Suprapubic skin (tissue), 4 donors: ENCODE data around the gene MMP13. TPM values are rescaled to one million over a fixed set of nuclear protein-coding genes. Genes with fewer than 3 reads are reported as not detected.
"Not testable (repeated sequence)": the region's sequence is repeated elsewhere in the genome, so short reads cannot be mapped to it uniquely, and the experiment has no call there.

Source experiments
- DNase-seq, 2 donors: peaks; one replicate each; pipeline ENCODE4 v3.0.0-alpha.2; 2019; ENCODE audit warnings: low spot score in 2 of 2
- H3K27ac ChIP-seq: fragments of 200-600 bp; sonication (generic); one replicate; pipeline ENCODE4 v1.5.1; 2019
- H3K27me3 ChIP-seq: fragments of 200-600 bp; sonication (generic); one replicate; pipeline ENCODE4 v1.5.1; 2019
- H3K36me3 ChIP-seq: fragments of 200-600 bp; sonication (generic); one replicate; pipeline ENCODE4 v1.5.1; 2019
- H3K4me1 ChIP-seq: fragments of 200-600 bp; sonication (generic); one replicate; pipeline ENCODE4 v1.5.1; 2019
- H3K4me3 ChIP-seq: fragments of 200-600 bp; sonication (generic); one replicate; pipeline ENCODE4 v1.5.1; 2019; ENCODE audit warnings: mild to moderate bottlenecking
- H3K9me3 ChIP-seq: fragments of 200-600 bp; sonication (generic); one replicate; pipeline ENCODE4 v1.5.1; 2019
- EP300 ChIP-seq: sonication (generic); formaldehyde crosslinking; IDR thresholded peaks from one replicate; pipeline ENCODE4 v1.6.1; 2017; ENCODE audit warnings: antibody characterized with exemption
- POLR2A ChIP-seq, 2 donors: fragments of 450-650 bp; IDR thresholded peaks; one replicate each; pipeline ENCODE4 v1.6.1; 2017; ENCODE audit warnings: antibody characterized with exemption in 2 of 2, mild to moderate bottlenecking in 2 of 2, moderate library complexity in 2 of 2
- POLR2AphosphoS5 ChIP-seq, 3 donors: sonication (generic); formaldehyde crosslinking; IDR thresholded peaks; one replicate each; pipeline ENCODE4 v1.6.1; 2017; ENCODE audit warnings: antibody characterized with exemption in 3 of 3
- WGBS: methylation state at CpG from one replicate; pipeline ENCODE4 v1.1.5; 2018; 5-methylcytosine and 5-hydroxymethylcytosine counted together
- total RNA-seq, 4 donors: library from RNA; depleted of rRNA; stranded (reverse); fragments of >200 nt; gene quantifications; one replicate each; pipeline ENCODE4 v1.1.0, GENCODE V29; 2016
- TF ChIP-seq, protein P1 (sequence below), 2 donors: fragments of 200-600 bp in 1 of 2; fragments of 450-650 bp in 1 of 2; sonication (generic) in 1 of 2; IDR thresholded peaks; one replicate each; pipeline ENCODE4 v1.5.1; 2016 to 2019; ENCODE audit warnings: antibody characterized with exemption in 2 of 2, mild to moderate bottlenecking in 1 of 2, moderate library complexity in 1 of 2

Gene MMP13
- 1 to 10 TPM in 1 of 4 donors, under 1 TPM in 1, not detected in 2; 0.72 to 3.3 TPM for total RNA-seq

DNA sequence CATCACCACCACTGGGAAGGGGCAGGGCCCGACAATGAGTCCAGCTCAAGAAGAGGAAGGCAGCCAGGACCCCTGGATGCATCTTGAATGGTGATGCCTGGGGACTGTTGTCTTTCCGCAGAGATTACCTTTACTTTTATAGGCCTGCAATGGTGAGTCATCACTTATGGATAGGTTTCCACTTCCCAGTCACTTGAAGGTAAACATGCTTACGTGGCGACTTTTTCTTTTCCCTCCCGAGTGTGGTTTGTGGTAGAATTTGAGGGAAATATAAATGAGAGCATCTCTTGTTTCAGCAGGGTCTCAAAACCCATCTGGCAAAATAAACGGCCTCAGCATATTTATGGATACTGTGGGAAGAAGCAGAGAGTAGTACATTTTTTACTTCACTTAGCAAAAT, at the start of gene MMP13:
Gene MMP13 (minus strand): TSS at position 109 of the 400 bp plus-strand sequence. CDS start 27 bp downstream, at position 82.
- H3K27me3 ChIP-seq: no peaks in the 10 kb centered on the region
- H3K9me3 ChIP-seq: no peaks in the 10 kb centered on the region
- H3K4me3 ChIP-seq: no peak within 1 kb of the TSS
- WGBS: 80% methylated on average over 6 of the region's 6 CpGs
- no peak for DNase-seq
- TF ChIP-seq POLR2AphosphoS5 (IDR thresholded peaks at IDR 0.05): no peak
- TF ChIP-seq, protein P1, sequence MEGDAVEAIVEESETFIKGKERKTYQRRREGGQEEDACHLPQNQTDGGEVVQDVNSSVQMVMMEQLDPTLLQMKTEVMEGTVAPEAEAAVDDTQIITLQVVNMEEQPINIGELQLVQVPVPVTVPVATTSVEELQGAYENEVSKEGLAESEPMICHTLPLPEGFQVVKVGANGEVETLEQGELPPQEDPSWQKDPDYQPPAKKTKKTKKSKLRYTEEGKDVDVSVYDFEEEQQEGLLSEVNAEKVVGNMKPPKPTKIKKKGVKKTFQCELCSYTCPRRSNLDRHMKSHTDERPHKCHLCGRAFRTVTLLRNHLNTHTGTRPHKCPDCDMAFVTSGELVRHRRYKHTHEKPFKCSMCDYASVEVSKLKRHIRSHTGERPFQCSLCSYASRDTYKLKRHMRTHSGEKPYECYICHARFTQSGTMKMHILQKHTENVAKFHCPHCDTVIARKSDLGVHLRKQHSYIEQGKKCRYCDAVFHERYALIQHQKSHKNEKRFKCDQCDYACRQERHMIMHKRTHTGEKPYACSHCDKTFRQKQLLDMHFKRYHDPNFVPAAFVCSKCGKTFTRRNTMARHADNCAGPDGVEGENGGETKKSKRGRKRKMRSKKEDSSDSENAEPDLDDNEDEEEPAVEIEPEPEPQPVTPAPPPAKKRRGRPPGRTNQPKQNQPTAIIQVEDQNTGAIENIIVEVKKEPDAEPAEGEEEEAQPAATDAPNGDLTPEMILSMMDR (IDR thresholded peaks at IDR 0.05): no peak
- TF ChIP-seq POLR2A (IDR thresholded peaks at IDR 0.05): no peak
- no peak for TF ChIP-seq EP300
- no peak within 1 kb of the TSS for H3K27ac ChIP-seq
- H3K4me1 ChIP-seq: no peaks in the 10 kb centered on the region
- H3K36me3 ChIP-seq: no peaks in the 10 kb centered on the region

DNA sequence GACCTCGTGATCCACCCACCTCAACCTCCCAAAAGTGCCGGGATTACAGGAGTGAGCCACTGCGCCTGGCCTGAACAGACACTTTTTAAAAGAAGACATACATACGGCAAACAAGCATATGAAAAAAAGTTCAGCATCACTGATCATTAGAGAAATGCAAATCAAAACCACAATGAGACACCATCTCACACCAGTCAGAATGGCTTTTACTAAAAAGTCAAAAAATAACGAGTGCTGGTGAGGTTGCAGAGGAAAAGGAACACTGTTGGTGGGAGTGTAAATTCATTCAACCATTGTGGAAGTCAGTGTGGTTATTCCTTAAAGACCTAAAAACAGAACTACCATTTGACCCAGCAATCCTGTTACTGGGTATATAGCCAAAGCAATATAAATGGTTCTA, 48.7 kb upstream of the MMP13 start:
- H3K36me3 ChIP-seq, H3K4me3 ChIP-seq, DNase-seq, H3K9me3 ChIP-seq, H3K4me1 ChIP-seq, H3K27ac ChIP-seq, H3K27me3 ChIP-seq: not testable (repeated sequence)
- WGBS: 97% methylated on average over 5 of the region's 5 CpGs

DNA sequence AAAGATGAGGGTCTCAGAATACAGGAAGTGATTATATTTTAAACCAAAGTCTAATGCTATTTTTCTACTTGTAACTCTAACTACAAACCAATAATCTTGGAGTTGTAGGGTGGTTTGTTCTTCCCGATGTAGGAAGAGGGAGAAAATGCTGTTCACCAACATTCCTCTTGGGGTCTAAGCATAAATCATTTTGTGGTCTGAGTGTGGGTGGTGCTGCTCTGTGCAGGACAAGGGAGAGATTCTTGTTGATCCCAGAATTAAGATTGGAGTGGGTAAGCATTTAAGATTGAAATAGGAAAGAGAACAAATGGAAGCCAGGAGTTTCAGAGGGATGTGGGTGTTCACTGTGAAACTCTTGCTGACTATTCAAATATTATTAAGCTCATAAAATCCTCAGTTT, 38.6 kb upstream of the MMP13 start:
- no peak overlapping the region for H3K4me3 ChIP-seq
- TF ChIP-seq, protein P1 (IDR thresholded peaks at IDR 0.05): no peak
- TF ChIP-seq POLR2A (IDR thresholded peaks at IDR 0.05) (no peak), EP300 (no peak), POLR2AphosphoS5 (IDR thresholded peaks at IDR 0.05) (no peak)
- 19% methylated on average over 1 of the region's 1 CpG for WGBS

DNA sequence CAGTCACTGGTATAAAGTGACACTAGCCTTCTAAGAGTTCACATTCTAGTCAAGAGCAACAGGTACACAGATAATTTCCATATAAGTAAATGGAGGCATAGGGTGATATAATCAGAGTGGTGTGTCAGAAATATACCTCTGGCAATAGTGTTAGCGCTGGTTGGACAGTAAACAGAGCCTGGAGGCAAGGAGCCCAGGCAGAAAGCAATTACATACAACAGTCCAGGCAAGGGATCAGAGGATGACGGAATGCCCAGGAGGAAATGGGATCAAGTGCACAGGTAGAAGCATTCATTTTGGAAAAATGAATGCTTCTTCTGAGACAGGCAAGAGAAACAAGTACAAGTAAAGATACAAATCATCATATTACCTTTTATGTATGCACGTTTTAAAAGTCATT, 36.2 kb upstream of the MMP13 start:
- Histone ChIP-seq H3K27ac (no peak overlapping the region), H3K27me3 (no peaks in the 10 kb centered on the region), H3K4me3 (no peak overlapping the region), H3K36me3 (no peaks in the 10 kb centered on the region), H3K9me3 (no peaks in the 10 kb centered on the region), H3K4me1 (no peaks in the 10 kb centered on the region)
- TF ChIP-seq EP300: no peak
- TF ChIP-seq, protein P1 (IDR thresholded peaks at IDR 0.05): no peak
- TF ChIP-seq POLR2A (IDR thresholded peaks at IDR 0.05): no peak
- no peak for TF ChIP-seq POLR2AphosphoS5 (IDR thresholded peaks at IDR 0.05)
- WGBS: 43% methylated on average over 3 of the region's 3 CpGs
- no peak for DNase-seq

More for the DNA sequence above, 38.6 kb upstream of the MMP13 start:
- Histone ChIP-seq H3K9me3 (no peaks in the 10 kb centered on the region), H3K36me3 (no peaks in the 10 kb centered on the region), H3K27ac (no peak overlapping the region), H3K27me3 (no peaks in the 10 kb centered on the region), H3K4me1 (no peaks in the 10 kb centered on the region)
- DNase-seq: no peak

DNA sequence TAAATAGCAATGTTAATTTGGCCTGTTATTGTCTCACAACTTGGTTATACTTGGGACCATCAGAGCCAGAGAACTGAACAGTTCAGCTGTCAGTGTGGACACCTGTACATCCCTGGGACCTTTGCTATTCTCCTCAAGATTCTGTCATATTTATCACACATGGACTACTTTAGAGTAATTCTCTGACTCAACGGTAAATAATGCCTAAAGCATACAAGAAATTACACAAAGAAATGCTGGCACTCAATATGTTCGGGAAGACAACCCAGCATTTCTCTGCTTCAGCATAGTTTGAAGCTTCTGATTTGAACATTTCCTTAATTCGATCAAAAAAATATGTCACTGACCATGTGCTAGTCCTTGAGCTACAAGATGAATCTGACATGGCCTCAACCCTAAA, 34.6 kb upstream of the MMP13 start:
- H3K4me1 ChIP-seq: no peaks in the 10 kb centered on the region
- no peaks in the 10 kb centered on the region for H3K27me3 ChIP-seq
- DNase-seq: no peak
- TF ChIP-seq POLR2A (IDR thresholded peaks at IDR 0.05) (no peak), EP300 (no peak), POLR2AphosphoS5 (IDR thresholded peaks at IDR 0.05) (no peak)
- TF ChIP-seq, protein P1 (IDR thresholded peaks at IDR 0.05): no peak
- no peaks in the 10 kb centered on the region for H3K36me3 ChIP-seq
- 82% methylated on average over 3 of the region's 3 CpGs for WGBS
- no peak overlapping the region for H3K27ac ChIP-seq
- H3K9me3 ChIP-seq: no peaks in the 10 kb centered on the region
- H3K4me3 ChIP-seq: no peak overlapping the region

DNA sequence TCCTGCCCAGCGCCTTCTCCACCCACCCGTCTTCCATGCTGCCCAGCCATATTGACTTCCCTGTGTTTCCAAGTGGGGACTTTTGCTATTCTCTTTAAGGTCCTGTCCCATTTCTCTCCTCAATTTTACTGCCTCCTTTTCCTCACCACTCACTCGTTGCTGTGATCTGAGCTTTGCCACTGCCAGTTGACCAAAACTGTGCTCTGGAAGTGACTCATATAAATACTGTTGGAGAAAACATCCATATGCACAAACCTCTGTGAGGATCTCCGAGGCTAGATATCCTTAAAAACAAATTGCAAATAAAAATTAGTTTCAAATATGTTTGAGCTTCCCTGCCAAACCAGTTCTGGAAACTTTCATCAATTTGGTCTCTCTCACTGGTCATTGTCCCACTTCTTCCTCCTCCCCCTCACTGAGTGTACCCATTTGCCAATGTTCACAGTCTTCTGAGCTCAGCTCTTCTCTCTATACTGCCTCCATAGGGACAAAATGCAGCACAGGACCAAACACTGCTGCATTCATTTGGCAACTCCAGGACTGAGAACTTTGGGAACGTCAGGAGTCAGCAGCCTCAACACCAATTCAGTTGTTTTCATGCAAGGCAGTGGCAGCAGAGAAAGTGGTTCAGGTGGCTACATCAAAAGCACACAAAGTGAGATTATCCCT, 34.0 kb upstream of the MMP13 start:
- H3K4me3 ChIP-seq: no peak overlapping the region
- 87% methylated on average over 5 of the region's 5 CpGs for WGBS

More for the DNA sequence above, 34.0 kb upstream of the MMP13 start:
- no peaks in the 10 kb centered on the region for H3K27me3 ChIP-seq
- no peaks in the 10 kb centered on the region for H3K4me1 ChIP-seq
- DNase-seq: no peak
- TF ChIP-seq POLR2A (IDR thresholded peaks at IDR 0.05): no peak
- no peak for TF ChIP-seq EP300
- TF ChIP-seq POLR2AphosphoS5 (IDR thresholded peaks at IDR 0.05): no peak
- TF ChIP-seq, protein P1 (IDR thresholded peaks at IDR 0.05): no peak
- H3K36me3 ChIP-seq: no peaks in the 10 kb centered on the region
- H3K9me3 ChIP-seq: no peaks in the 10 kb centered on the region
- H3K27ac ChIP-seq: no peak overlapping the region
